ENCODE data around the gene NHS.

DNA sequence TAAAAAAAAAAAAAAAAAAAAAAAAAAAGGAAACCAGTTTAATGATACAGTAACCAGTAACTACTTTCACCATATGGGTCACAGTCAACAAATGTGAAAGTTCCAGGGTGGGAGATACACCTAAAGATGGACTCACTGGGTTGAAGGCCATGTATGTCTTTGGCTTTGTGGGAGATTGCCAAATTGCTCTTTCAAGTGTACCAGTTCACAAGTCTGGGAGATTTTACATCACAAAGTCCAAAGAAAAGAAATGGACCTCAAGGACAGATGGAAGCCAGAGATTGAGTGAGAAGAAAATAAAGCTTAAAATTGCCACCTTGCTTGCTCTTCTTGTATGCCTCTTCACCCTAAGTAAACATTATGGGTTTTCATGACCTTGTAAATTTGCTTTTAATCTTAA is 65.3 kb downstream of the NHS start:
- TF ChIP-seq, protein P1, sequence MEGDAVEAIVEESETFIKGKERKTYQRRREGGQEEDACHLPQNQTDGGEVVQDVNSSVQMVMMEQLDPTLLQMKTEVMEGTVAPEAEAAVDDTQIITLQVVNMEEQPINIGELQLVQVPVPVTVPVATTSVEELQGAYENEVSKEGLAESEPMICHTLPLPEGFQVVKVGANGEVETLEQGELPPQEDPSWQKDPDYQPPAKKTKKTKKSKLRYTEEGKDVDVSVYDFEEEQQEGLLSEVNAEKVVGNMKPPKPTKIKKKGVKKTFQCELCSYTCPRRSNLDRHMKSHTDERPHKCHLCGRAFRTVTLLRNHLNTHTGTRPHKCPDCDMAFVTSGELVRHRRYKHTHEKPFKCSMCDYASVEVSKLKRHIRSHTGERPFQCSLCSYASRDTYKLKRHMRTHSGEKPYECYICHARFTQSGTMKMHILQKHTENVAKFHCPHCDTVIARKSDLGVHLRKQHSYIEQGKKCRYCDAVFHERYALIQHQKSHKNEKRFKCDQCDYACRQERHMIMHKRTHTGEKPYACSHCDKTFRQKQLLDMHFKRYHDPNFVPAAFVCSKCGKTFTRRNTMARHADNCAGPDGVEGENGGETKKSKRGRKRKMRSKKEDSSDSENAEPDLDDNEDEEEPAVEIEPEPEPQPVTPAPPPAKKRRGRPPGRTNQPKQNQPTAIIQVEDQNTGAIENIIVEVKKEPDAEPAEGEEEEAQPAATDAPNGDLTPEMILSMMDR (IDR thresholded peaks at IDR 0.05) = no peak
- no peak for TF ChIP-seq POLR2A (IDR thresholded peaks at IDR 0.05)

Measured in vagina (tissue), 2 donors.